GM19452 (cell line): ENCODE data around the gene BMAL1.
"Not testable (repeated sequence)": the region's sequence is repeated elsewhere in the genome, so short reads cannot be mapped to it uniquely, and the experiment has no call there.

ENCODE experiments used
- ATAC-seq: cut with Tn5 transposase; IDR thresholded peaks from one replicate; pipeline ENCODE4 v1.9.1; 2021; ENCODE audit not compliant: unreplicated experiment

The BMAL1 gene

GRCh38 chr11:13436836-13437235 lies 159.2 kb downstream of the BMAL1 start:
- not testable (repeated sequence) for ATAC-seq
